ENCODE measurements around the gene SLC26A9.

Gene SLC26A9

GRCh38 chr1:205959789-205960188, 16.5 kb upstream of the SLC26A9 start:
- TF ChIP-seq ZNF768 (tag by site-specific recombination; IDR thresholded peaks at IDR 0.05) (peak; percentile 65; the same call in 1 of the 2 replicates), ZFHX2 (tag by site-specific recombination; conservative IDR thresholded peaks at IDR 0.05) (peak; percentile 39; the same call in 1 of the 2 replicates), ZNF266 (tag by site-specific recombination; IDR thresholded peaks at IDR 0.05; ENCODE audit: low read depth) (no peak), ZNF558 (tag by site-specific recombination; IDR thresholded peaks at IDR 0.05) (no peak)
- TF ChIP-seq, protein P1, sequence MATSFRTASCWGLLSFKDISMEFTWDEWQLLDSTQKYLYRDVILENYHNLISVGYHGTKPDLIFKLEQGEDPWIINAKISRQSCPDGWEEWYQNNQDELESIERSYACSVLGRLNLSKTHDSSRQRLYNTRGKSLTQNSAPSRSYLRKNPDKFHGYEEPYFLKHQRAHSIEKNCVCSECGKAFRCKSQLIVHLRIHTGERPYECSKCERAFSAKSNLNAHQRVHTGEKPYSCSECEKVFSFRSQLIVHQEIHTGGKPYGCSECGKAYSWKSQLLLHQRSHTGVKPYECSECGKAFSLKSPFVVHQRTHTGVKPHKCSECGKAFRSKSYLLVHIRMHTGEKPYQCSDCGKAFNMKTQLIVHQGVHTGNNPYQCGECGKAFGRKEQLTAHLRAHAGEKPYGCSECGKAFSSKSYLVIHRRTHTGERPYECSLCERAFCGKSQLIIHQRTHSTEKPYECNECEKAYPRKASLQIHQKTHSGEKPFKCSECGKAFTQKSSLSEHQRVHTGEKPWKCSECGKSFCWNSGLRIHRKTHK (tag by site-specific recombination; IDR thresholded peaks at IDR 0.05), result no peak
- ChIA-PET POLR2A (no interaction called here), CTCF (interaction anchor here (6.9 kb wide), 1 partner anchor 17 kb away, joined by 39 read pairs; no protein-coding TSS in a partner anchor)

DNA sequence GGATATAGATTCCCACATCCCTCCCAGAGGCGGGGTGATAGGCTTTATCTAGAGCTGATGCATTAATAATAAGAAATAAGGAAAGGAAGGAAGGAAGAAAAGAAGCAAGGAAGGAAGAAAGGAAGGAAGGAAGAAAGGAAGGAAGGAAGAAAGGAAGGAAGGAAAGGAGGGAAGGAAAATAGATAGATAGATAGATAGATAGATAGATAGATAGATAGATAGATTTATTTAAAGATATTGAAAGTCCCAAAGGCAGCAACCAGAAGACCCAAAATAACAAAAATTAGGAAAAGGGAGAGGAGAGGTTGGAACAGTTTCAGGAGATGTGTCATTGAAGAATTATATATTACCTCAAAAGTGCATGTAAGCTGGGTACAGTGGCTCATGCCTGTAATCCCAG, 12.2 kb upstream of the SLC26A9 start:
- Histone ChIP-seq H3K4me3 (ENCODE audit: low read depth, low read length) (no peak overlapping the region), H3K4me1 (ENCODE audit: control insufficient read depth, insufficient read depth, low read length) (no peaks in the 10 kb centered on the region), H3K36me3 (ENCODE audit: control insufficient read depth in 2 of 2, insufficient read depth in 1 of 2, low read length in 2 of 2) (no peaks in the 10 kb centered on the region), H3K27ac (ENCODE audit: extremely low read depth, low read depth, low read length) (no peak overlapping the region), H3K9me3 (ENCODE audit: control insufficient read depth, insufficient read depth, low read depth, low read length) (no peaks in the 10 kb centered on the region)
- ChIA-PET CTCF (interaction anchor here (0.6 to 1.2 kb wide), 3 partner anchors 22 to 37 kb away, joined by 3 read pairs; no protein-coding TSS in a partner anchor), POLR2A (no interaction called here)
- TF ChIP-seq ZNF366 (tag by site-specific recombination; conservative IDR thresholded peaks at IDR 0.05) (peak; percentile 79), KLF10 (tag by site-specific recombination; IDR thresholded peaks at IDR 0.05) (no peak)

More at GRCh38 chr1:205959789-205960188, 16.5 kb upstream of the SLC26A9 start:
- Histone ChIP-seq H3K9me3 (ENCODE audit: control insufficient read depth, insufficient read depth, low read depth, low read length) (no peaks in the 10 kb centered on the region), H3K4me1 (ENCODE audit: control insufficient read depth, insufficient read depth, low read length) (peaks cover 9% of the 10 kb centered on the region), H3K27ac (ENCODE audit: extremely low read depth, low read depth, low read length) (no peak overlapping the region), H3K4me3 (ENCODE audit: low read depth, low read length) (no peak overlapping the region), H3K36me3 (ENCODE audit: control insufficient read depth in 2 of 2, insufficient read depth in 1 of 2, low read length in 2 of 2) (no peaks in the 10 kb centered on the region)

- H3K4me3 ChIP-seq (ENCODE audit: low read depth, low read length), result no peak overlapping the region
- no peaks in the 10 kb centered on the region for H3K36me3 ChIP-seq (ENCODE audit: control insufficient read depth in 2 of 2, insufficient read depth in 1 of 2, low read length in 2 of 2)
- no peaks in the 10 kb centered on the region for H3K4me1 ChIP-seq (ENCODE audit: control insufficient read depth, insufficient read depth, low read length)
- H3K9me3 ChIP-seq (ENCODE audit: control insufficient read depth, insufficient read depth, low read depth, low read length), result no peaks in the 10 kb centered on the region
- no peak for TF ChIP-seq SP3 (tag by site-specific recombination; IDR thresholded peaks at IDR 0.05)
- TF ChIP-seq, protein P2, sequence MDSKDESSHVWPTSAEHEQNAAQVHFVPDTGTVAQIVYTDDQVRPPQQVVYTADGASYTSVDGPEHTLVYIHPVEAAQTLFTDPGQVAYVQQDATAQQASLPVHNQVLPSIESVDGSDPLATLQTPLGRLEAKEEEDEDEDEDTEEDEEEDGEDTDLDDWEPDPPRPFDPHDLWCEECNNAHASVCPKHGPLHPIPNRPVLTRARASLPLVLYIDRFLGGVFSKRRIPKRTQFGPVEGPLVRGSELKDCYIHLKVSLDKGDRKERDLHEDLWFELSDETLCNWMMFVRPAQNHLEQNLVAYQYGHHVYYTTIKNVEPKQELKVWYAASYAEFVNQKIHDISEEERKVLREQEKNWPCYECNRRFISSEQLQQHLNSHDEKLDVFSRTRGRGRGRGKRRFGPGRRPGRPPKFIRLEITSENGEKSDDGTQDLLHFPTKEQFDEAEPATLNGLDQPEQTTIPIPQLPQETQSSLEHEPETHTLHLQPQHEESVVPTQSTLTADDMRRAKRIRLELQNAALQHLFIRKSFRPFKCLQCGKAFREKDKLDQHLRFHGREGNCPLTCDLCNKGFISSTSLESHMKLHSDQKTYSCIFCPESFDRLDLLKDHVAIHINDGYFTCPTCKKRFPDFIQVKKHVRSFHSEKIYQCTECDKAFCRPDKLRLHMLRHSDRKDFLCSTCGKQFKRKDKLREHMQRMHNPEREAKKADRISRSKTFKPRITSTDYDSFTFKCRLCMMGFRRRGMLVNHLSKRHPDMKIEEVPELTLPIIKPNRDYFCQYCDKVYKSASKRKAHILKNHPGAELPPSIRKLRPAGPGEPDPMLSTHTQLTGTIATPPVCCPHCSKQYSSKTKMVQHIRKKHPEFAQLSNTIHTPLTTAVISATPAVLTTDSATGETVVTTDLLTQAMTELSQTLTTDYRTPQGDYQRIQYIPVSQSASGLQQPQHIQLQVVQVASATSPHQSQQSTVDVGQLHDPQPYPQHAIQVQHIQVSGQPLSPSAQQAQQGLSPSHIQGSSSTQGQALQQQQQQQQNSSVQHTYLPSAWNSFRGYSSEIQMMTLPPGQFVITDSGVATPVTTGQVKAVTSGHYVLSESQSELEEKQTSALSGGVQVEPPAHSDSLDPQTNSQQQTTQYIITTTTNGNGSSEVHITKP (tag by site-specific recombination; IDR thresholded peaks at IDR 0.05), result peak; percentile 64; the same call in 1 of the 2 replicates
- POLR2A ChIA-PET, result no interaction called here
- H3K27ac ChIP-seq (ENCODE audit: extremely low read depth, low read depth, low read length), result no peak overlapping the region
- CTCF ChIA-PET, result interaction anchor here (1.2 to 1.3 kb wide), 3 partner anchors 23 to 47 kb away, joined by 3 to 8 read pairs (median 6); no protein-coding TSS in a partner anchor
Observed at GRCh38 chr1:205954819-205955404, 11.7 kb upstream of the SLC26A9 start.

GRCh38 chr1:205951746-205952145, 8.5 kb upstream of the SLC26A9 start:
- Histone ChIP-seq H3K9me3 (ENCODE audit: control insufficient read depth, insufficient read depth, low read depth, low read length) (no peaks in the 10 kb centered on the region), H3K27ac (ENCODE audit: extremely low read depth, low read depth, low read length) (no peak overlapping the region), H3K36me3 (ENCODE audit: control insufficient read depth in 2 of 2, insufficient read depth in 1 of 2, low read length in 2 of 2) (no peaks in the 10 kb centered on the region), H3K4me3 (ENCODE audit: low read depth, low read length) (no peak overlapping the region), H3K4me1 (ENCODE audit: control insufficient read depth, insufficient read depth, low read length) (no peaks in the 10 kb centered on the region)
- POLR2A ChIA-PET, result interaction anchor here (0.7 kb wide), 1 partner anchor 35 kb away, joined by 3 read pairs; no protein-coding TSS in a partner anchor
- CTCF ChIA-PET, result interaction anchor here (0.7 to 4.3 kb wide), 5 partner anchors 10 to 33 kb away, joined by 3 to 20 read pairs (median 4); no protein-coding TSS in a partner anchor
- TF ChIP-seq ZNF221 (tag by site-specific recombination; IDR thresholded peaks at IDR 0.05; ENCODE audit: borderline replicate concordance) (no peak), ZBTB48 (tag by site-specific recombination; IDR thresholded peaks at IDR 0.05) (no peak), ZNF664 (tag by site-specific recombination; IDR thresholded peaks at IDR 0.05) (no peak), ZNF660 (tag by site-specific recombination; IDR thresholded peaks at IDR 0.05) (no peak), IKZF3 (tag by site-specific recombination; IDR thresholded peaks at IDR 0.05) (no peak), MEIS1 (CRISPR knock-in tag; IDR thresholded peaks at IDR 0.05; ENCODE audit: borderline replicate concordance) (no peak), ZNF677 (tag by site-specific recombination; IDR thresholded peaks at IDR 0.05) (no peak), SP2 (tag by site-specific recombination; IDR thresholded peaks at IDR 0.05) (no peak), ZNF138 (tag by site-specific recombination; IDR thresholded peaks at IDR 0.05; ENCODE audit: borderline replicate concordance) (no peak), ZNF48 (tag by site-specific recombination; IDR thresholded peaks at IDR 0.05) (no peak), ZNF548 (tag by site-specific recombination; IDR thresholded peaks at IDR 0.05) (no peak), ZNF621 (tag by site-specific recombination; IDR thresholded peaks at IDR 0.05) (no peak), ZNF121 (tag by site-specific recombination; IDR thresholded peaks at IDR 0.05) (no peak), ZNF433 (tag by site-specific recombination; IDR thresholded peaks at IDR 0.05; ENCODE audit: low read depth) (no peak), ZNF544 (tag by site-specific recombination; IDR thresholded peaks at IDR 0.05) (no peak), ZFP3 (tag by site-specific recombination; IDR thresholded peaks at IDR 0.05; ENCODE audit: low read depth) (no peak)
